ENCODE results near the gene LIN7A. TPM values are rescaled to one million over a fixed set of nuclear protein-coding genes. Genes with fewer than 3 reads are reported as not detected.

Gene LIN7A
- total RNA-seq, 4 donors from 2014 or later: 5.0 to 28.2 (median 20.7) TPM

DNA sequence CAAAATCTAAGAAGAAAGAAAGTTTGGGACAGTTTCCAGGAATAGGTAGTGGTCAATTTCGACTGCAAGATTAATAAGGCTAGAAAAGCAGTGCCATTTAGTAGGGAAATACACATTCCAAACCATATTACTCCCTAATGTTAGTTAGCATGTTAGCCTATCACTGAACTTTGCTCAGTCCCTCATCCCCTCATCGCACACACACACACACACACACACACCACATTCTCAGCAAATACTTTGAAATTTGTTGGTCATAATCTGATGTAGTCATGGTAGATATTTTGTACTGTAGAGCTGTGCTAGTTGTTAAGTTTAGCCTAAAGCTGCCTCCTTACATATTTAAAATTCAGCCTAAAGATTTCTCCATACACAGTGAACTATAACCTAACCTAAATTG, 157.0 kb downstream of the LIN7A start:
- no peaks in the 10 kb centered on the region for H3K36me3 ChIP-seq
- no peaks in the 10 kb centered on the region for H3K9me3 ChIP-seq
- no peak overlapping the region for H3K4me3 ChIP-seq
- no peak overlapping the region for H3K27ac ChIP-seq
- TF ChIP-seq CTCF (IDR thresholded peaks at IDR 0.05) (no peak), POLR2A (IDR thresholded peaks at IDR 0.05) (no peak)
- no peaks in the 10 kb centered on the region for H3K27me3 ChIP-seq
- H3K4me1 ChIP-seq: peaks cover 0 to 6% (median 0%) of the 10 kb centered on the region in 4 donors
- DNase-seq: no peak

DNA sequence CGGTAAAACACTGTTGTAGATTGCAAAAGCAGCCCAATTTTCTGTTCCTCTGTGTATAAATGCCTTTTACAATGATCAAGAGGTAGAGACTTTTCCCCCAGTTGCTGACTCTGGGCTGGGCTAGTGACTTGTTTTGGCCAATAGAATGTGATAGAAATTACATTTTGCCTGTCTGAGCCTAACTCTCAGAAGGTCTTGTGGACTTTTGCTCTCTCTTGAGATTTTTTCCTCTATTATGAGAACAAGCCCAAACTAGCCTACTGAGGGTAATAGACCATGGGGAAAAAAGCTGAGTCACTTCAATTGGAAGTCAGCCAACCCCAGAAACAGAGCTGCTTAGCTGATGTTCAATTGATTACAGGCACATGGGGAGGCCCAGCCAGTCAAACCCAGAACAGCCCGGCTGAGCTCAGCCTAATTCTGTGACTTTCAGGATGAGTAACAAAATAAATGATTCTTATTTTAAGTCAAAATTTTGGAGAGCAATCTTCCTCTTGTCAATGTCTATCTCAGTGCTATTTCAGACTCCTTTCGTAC, 159.7 kb downstream of the LIN7A start:
- Histone ChIP-seq H3K9me3 (no peaks in the 10 kb centered on the region), H3K27me3 (no peaks in the 10 kb centered on the region), H3K27ac (peak overlapping the region in 2 of 4 donors; percentile 15 to 37), H3K36me3 (no peaks in the 10 kb centered on the region), H3K4me3 (no peak overlapping the region), H3K4me1 (peaks cover 0 to 6% (median 0%) of the 10 kb centered on the region in 4 donors)
- DNase-seq: peak in 2 of 3 donors; percentile 15 to 57
- TF ChIP-seq CTCF (IDR thresholded peaks at IDR 0.05) (no peak), POLR2A (IDR thresholded peaks at IDR 0.05) (no peak)

- TF ChIP-seq POLR2A (IDR thresholded peaks at IDR 0.05) (no peak), CTCF (IDR thresholded peaks at IDR 0.05) (no peak)
- Histone ChIP-seq H3K27me3 (no peaks in the 10 kb centered on the region), H3K9me3 (no peaks in the 10 kb centered on the region), H3K4me1 (peaks cover 0 to 6% (median 0%) of the 10 kb centered on the region in 4 donors), H3K27ac (peak overlapping the region in 2 of 4 donors; percentile 15 to 37), H3K36me3 (no peaks in the 10 kb centered on the region), H3K4me3 (no peak overlapping the region)
- no peak for DNase-seq
Observed at GRCh38 chr12:80777587-80777986, 160.1 kb downstream of the LIN7A start.

GRCh38 chr12:80776706-80777105, 161.0 kb downstream of the LIN7A start:
- DNase-seq: no peak
- Histone ChIP-seq H3K9me3 (no peaks in the 10 kb centered on the region), H3K27ac (no peak overlapping the region), H3K4me1 (peaks cover 0 to 6% (median 0%) of the 10 kb centered on the region in 4 donors), H3K4me3 (no peak overlapping the region), H3K27me3 (no peaks in the 10 kb centered on the region), H3K36me3 (no peaks in the 10 kb centered on the region)
- TF ChIP-seq POLR2A (IDR thresholded peaks at IDR 0.05) (no peak), CTCF (IDR thresholded peaks at IDR 0.05) (no peak)

DNA sequence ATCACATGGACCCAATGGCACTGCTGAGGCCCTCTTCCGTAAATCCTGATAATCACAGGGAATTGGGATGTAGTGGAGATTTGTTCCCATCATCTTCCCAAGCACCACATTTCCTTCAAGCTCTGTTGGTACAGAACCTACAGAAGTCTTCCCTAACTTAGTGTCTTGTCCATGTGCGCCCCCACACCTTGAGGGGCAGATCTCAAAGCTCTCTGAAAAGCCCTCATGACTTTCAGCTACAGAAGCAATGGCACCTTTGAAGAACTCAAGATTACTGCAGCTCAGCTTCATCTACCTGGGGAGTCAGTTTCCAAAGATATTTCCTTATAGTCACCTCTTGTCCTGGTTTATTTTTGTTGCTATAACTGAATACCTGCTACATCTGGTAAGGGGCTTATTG, 166.8 kb downstream of the LIN7A start:
- no peak overlapping the region for H3K4me3 ChIP-seq
- H3K36me3 ChIP-seq: no peaks in the 10 kb centered on the region
- no peaks in the 10 kb centered on the region for H3K4me1 ChIP-seq
- H3K9me3 ChIP-seq: no peaks in the 10 kb centered on the region
- H3K27me3 ChIP-seq: no peaks in the 10 kb centered on the region
- TF ChIP-seq CTCF (IDR thresholded peaks at IDR 0.05) (no peak), POLR2A (IDR thresholded peaks at IDR 0.05) (no peak)
- no peak overlapping the region for H3K27ac ChIP-seq
- no peak for DNase-seq
